Peyer's patch (tissue), 4 donors: ENCODE data around the gene EZH2. TPM values are rescaled to one million over a fixed set of nuclear protein-coding genes. Genes with fewer than 3 reads are reported as not detected.

Experiments
- DNase-seq, 3 donors: peaks; one replicate each; pipeline ENCODE4 v3.0.0-alpha.2; 2017 to 2019
- H3K27ac ChIP-seq, 4 donors: fragments of 200-600 bp; sonication (generic); one replicate each; pipeline ENCODE4 v1.5.1; 2016 to 2019
- H3K27me3 ChIP-seq, 2 donors: fragments of 200-600 bp; sonication (generic); one replicate each; pipeline ENCODE4 v1.5.1; 2019
- H3K36me3 ChIP-seq, 3 donors: fragments of 200-600 bp; sonication (generic); one replicate each; pipeline ENCODE4 v1.5.1; 2016 to 2019
- H3K4me1 ChIP-seq, 4 donors: fragments of 200-600 bp; sonication (generic); one replicate each; pipeline ENCODE4 v1.5.1; 2016 to 2019
- H3K4me3 ChIP-seq, 4 donors: fragments of 200-600 bp; sonication (generic); 1 replicate in 3 of 4; 2 replicates in 1 of 4; pipeline ENCODE4 v1.5.1; 2016 to 2019; ENCODE audit warnings: mild to moderate bottlenecking in 1 of 4
- H3K9me3 ChIP-seq, 4 donors: fragments of 200-600 bp; sonication (generic); one replicate each; pipeline ENCODE4 v1.5.1; 2016 to 2019; ENCODE audit warnings: mild to moderate bottlenecking in 1 of 4
- CTCF ChIP-seq, 6 experiments: fragments of 450-650 bp in 4 of 6; fragments of 200-600 bp in 2 of 6; sonication (generic) in 1 of 6; IDR thresholded peaks; one replicate each; pipeline ENCODE4 v1.5.1; 2017 to 2019; ENCODE audit warnings: antibody characterized with exemption in 6 of 6, mild to moderate bottlenecking in 3 of 6, moderate library complexity in 1 of 6
- POLR2A ChIP-seq, 2 donors: fragments of 450-650 bp; IDR thresholded peaks; one replicate each; pipeline ENCODE4 v1.5.1; 2017; ENCODE audit warnings: antibody characterized with exemption in 2 of 2, mild to moderate bottlenecking in 2 of 2, moderate library complexity in 2 of 2
- total RNA-seq, 4 donors: library from RNA; depleted of rRNA; stranded (reverse); fragments of >200 nt; gene quantifications; one replicate each; pipeline ENCODE4 v1.1.0, GENCODE V29; 2016

EZH2 gene
- total RNA-seq, 4 donors from 2014 or later, result 7.4 to 30.5 (median 8.2) TPM

- Histone ChIP-seq H3K4me1 (no peaks in the 10 kb centered on the region), H3K27me3 (no peaks in the 10 kb centered on the region), H3K9me3 (peaks cover 0 to 3% (median 0%) of the 10 kb centered on the region in 4 donors), H3K4me3 (no peak overlapping the region), H3K27ac (no peak overlapping the region), H3K36me3 (no peaks in the 10 kb centered on the region)
- no peak for DNase-seq
- TF ChIP-seq POLR2A (IDR thresholded peaks at IDR 0.05) (no peak), CTCF (IDR thresholded peaks at IDR 0.05) (no peak)
Observed at GRCh38 chr7:148867596-148868377, 16.3 kb downstream of the EZH2 start.

- DNase-seq, result no peak
- no peak overlapping the region for H3K4me3 ChIP-seq
- H3K9me3 ChIP-seq, result peaks cover 0 to 3% (median 0%) of the 10 kb centered on the region in 4 donors
- no peaks in the 10 kb centered on the region for H3K36me3 ChIP-seq
- TF ChIP-seq CTCF (IDR thresholded peaks at IDR 0.05) (no peak), POLR2A (IDR thresholded peaks at IDR 0.05) (no peak)
- H3K27me3 ChIP-seq, result no peaks in the 10 kb centered on the region
- no peaks in the 10 kb centered on the region for H3K4me1 ChIP-seq
- no peak overlapping the region for H3K27ac ChIP-seq
Observed at GRCh38 chr7:148866362-148866761, 17.7 kb downstream of the EZH2 start.

GRCh38 chr7:148865283-148865682, 18.8 kb downstream of the EZH2 start:
- Histone ChIP-seq H3K27ac (no peak overlapping the region), H3K9me3 (peaks cover 0 to 3% (median 0%) of the 10 kb centered on the region in 4 donors), H3K4me1 (no peaks in the 10 kb centered on the region), H3K36me3 (no peaks in the 10 kb centered on the region), H3K27me3 (no peaks in the 10 kb centered on the region), H3K4me3 (no peak overlapping the region)
- TF ChIP-seq CTCF (IDR thresholded peaks at IDR 0.05) (no peak), POLR2A (IDR thresholded peaks at IDR 0.05) (no peak)
- no peak for DNase-seq

- Histone ChIP-seq H3K36me3 (no peaks in the 10 kb centered on the region), H3K27ac (no peak overlapping the region), H3K4me1 (no peaks in the 10 kb centered on the region), H3K9me3 (peaks cover 0 to 3% (median 0%) of the 10 kb centered on the region in 4 donors), H3K27me3 (no peaks in the 10 kb centered on the region), H3K4me3 (no peak overlapping the region)
- DNase-seq, result no peak
- no peak for TF ChIP-seq CTCF (IDR thresholded peaks at IDR 0.05)
- no peak for TF ChIP-seq POLR2A (IDR thresholded peaks at IDR 0.05)
Observed at GRCh38 chr7:148863324-148863723, 20.8 kb downstream of the EZH2 start.

- TF ChIP-seq CTCF (IDR thresholded peaks at IDR 0.05) (no peak), POLR2A (IDR thresholded peaks at IDR 0.05) (no peak)
- Histone ChIP-seq H3K27ac (no peak overlapping the region), H3K9me3 (peaks cover 0 to 2% (median 0%) of the 10 kb centered on the region in 4 donors), H3K4me3 (no peak overlapping the region), H3K27me3 (no peaks in the 10 kb centered on the region), H3K36me3 (no peaks in the 10 kb centered on the region), H3K4me1 (no peaks in the 10 kb centered on the region)
- DNase-seq, result no peak
Observed at GRCh38 chr7:148862481-148862880, 21.6 kb downstream of the EZH2 start.
